Measurements from ENCODE around the gene WHRN.

WHRN gene

GRCh38 chr9:114505187-114506081 is at the start of gene WHRN:
WHRN (minus strand) TSS chr9:114505473; CDS start chr9:114504801, 672 bp downstream.
- Mint-ChIP-seq H3K27ac (peak within 1 kb of the TSS; percentile 78), H3K36me3 (ENCODE audit: low read depth) (no peaks in the 10 kb centered on the region), H3K27me3 (ENCODE audit: low read depth) (peaks cover 75% of the 10 kb centered on the region), H3K4me1 (ENCODE audit: low read depth) (peaks cover 13% of the 10 kb centered on the region), H3K9me3 (no peaks in the 10 kb centered on the region), H3K4me3 (peak within 1 kb of the TSS; percentile 80)

- H3K4me3 Mint-ChIP-seq = no peak overlapping the region
- H3K4me1 Mint-ChIP-seq (ENCODE audit: low read depth) = no peaks in the 10 kb centered on the region
- H3K27ac Mint-ChIP-seq = no peak overlapping the region
- peaks cover 22% of the 10 kb centered on the region for H3K27me3 Mint-ChIP-seq (ENCODE audit: low read depth)
- no peaks in the 10 kb centered on the region for H3K36me3 Mint-ChIP-seq (ENCODE audit: low read depth)
- no peaks in the 10 kb centered on the region for H3K9me3 Mint-ChIP-seq
Measured at GRCh38 chr9:114553202-114553601, 47.9 kb upstream of the WHRN start.

- H3K27ac Mint-ChIP-seq = no peak overlapping the region
- H3K9me3 Mint-ChIP-seq = no peaks in the 10 kb centered on the region
- no peak overlapping the region for H3K4me3 Mint-ChIP-seq
- no peaks in the 10 kb centered on the region for H3K4me1 Mint-ChIP-seq (ENCODE audit: low read depth)
- H3K36me3 Mint-ChIP-seq (ENCODE audit: low read depth) = no peaks in the 10 kb centered on the region
- peaks cover 22% of the 10 kb centered on the region for H3K27me3 Mint-ChIP-seq (ENCODE audit: low read depth)
Measured at GRCh38 chr9:114552706-114553105, 47.4 kb upstream of the WHRN start.

GRCh38 chr9:114551750-114552685 is 46.7 kb upstream of the WHRN start:
- no peak overlapping the region for H3K4me3 Mint-ChIP-seq
- H3K27me3 Mint-ChIP-seq (ENCODE audit: low read depth) = peaks cover 28% of the 10 kb centered on the region
- H3K36me3 Mint-ChIP-seq (ENCODE audit: low read depth) = no peaks in the 10 kb centered on the region
- no peaks in the 10 kb centered on the region for H3K9me3 Mint-ChIP-seq
- H3K27ac Mint-ChIP-seq = no peak overlapping the region
- H3K4me1 Mint-ChIP-seq (ENCODE audit: low read depth) = no peaks in the 10 kb centered on the region

DNA sequence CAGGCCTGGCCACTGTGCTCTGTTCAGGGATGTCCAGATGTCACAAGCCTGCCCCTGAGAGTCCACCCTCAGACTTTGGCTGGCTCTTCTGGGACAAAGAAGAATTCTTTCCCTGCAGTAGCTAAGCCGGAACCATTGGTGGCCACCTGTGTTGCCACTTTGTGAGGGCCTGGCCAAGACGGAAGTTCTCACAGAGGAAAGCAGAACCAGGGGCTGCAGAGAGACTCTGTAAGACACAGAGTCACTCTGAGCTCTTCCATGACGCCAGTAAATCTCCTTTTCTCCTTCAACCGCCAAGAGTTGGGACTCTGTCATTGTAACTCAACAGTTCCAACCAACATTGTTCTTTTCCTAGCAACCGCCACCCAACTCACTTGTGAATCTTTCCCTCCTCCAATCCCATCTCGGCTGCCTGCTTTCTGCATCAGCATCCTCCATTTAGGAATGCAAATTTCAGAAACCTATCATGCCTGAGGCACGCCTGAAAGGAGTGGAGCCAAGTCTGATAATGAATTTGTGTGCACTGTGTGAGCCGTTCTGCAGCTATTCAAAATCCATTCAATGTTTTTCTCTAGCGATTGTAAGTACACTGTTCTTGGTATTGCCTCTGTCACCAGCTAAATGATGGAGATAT is 44.5 kb upstream of the WHRN start:
- H3K27me3 Mint-ChIP-seq (ENCODE audit: low read depth) = peaks cover 40% of the 10 kb centered on the region
- no peaks in the 10 kb centered on the region for H3K4me1 Mint-ChIP-seq (ENCODE audit: low read depth)
- no peaks in the 10 kb centered on the region for H3K9me3 Mint-ChIP-seq
- H3K36me3 Mint-ChIP-seq (ENCODE audit: low read depth) = no peaks in the 10 kb centered on the region
- H3K4me3 Mint-ChIP-seq = no peak overlapping the region
- H3K27ac Mint-ChIP-seq = no peak overlapping the region

DNA sequence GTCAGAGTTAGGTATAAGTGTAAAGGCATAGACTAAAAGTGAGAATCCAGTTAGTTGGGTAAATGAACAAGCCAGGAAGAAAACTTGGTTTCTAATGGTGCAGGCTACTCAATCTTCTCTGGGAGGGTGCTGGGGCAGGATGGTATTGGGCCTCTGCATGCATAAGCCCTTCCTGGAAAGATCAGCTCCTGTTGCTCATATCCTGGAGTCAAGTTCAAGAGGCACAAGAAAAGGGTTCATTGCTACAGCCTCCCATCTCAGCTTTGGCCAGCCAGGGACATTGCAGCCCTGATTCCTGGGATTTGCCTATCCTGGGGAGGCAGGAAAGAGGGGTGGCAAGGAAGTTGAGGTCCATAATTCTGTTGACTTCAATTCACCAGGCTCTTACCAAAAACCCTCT is 41.6 kb upstream of the WHRN start:
- Mint-ChIP-seq H3K27me3 (ENCODE audit: low read depth) (peaks cover 45% of the 10 kb centered on the region), H3K27ac (no peak overlapping the region), H3K4me3 (no peak overlapping the region), H3K4me1 (ENCODE audit: low read depth) (no peaks in the 10 kb centered on the region), H3K9me3 (no peaks in the 10 kb centered on the region), H3K36me3 (ENCODE audit: low read depth) (no peaks in the 10 kb centered on the region)

- Mint-ChIP-seq H3K4me1 (ENCODE audit: low read depth) (no peaks in the 10 kb centered on the region), H3K36me3 (ENCODE audit: low read depth) (no peaks in the 10 kb centered on the region), H3K27ac (no peak overlapping the region), H3K9me3 (no peaks in the 10 kb centered on the region), H3K27me3 (ENCODE audit: low read depth) (peaks cover 46% of the 10 kb centered on the region), H3K4me3 (no peak overlapping the region)
Measured at GRCh38 chr9:114545055-114545454, 39.8 kb upstream of the WHRN start.

- Mint-ChIP-seq H3K4me3 (no peak overlapping the region), H3K36me3 (ENCODE audit: low read depth) (no peaks in the 10 kb centered on the region), H3K27ac (no peak overlapping the region), H3K27me3 (ENCODE audit: low read depth) (peaks cover 40% of the 10 kb centered on the region), H3K9me3 (no peaks in the 10 kb centered on the region), H3K4me1 (ENCODE audit: low read depth) (no peaks in the 10 kb centered on the region)
Measured at GRCh38 chr9:114539701-114540380, 34.6 kb upstream of the WHRN start.

- Mint-ChIP-seq H3K27ac (no peak overlapping the region), H3K27me3 (ENCODE audit: low read depth) (peaks cover 41% of the 10 kb centered on the region), H3K4me1 (ENCODE audit: low read depth) (no peaks in the 10 kb centered on the region), H3K4me3 (no peak overlapping the region), H3K9me3 (no peaks in the 10 kb centered on the region), H3K36me3 (ENCODE audit: low read depth) (no peaks in the 10 kb centered on the region)
Measured at GRCh38 chr9:114538241-114538640, 33.0 kb upstream of the WHRN start.

- Mint-ChIP-seq H3K4me1 (ENCODE audit: low read depth) (no peaks in the 10 kb centered on the region), H3K9me3 (no peaks in the 10 kb centered on the region), H3K4me3 (no peak overlapping the region), H3K27ac (no peak overlapping the region), H3K36me3 (ENCODE audit: low read depth) (no peaks in the 10 kb centered on the region), H3K27me3 (ENCODE audit: low read depth) (peaks cover 30% of the 10 kb centered on the region)
Measured at GRCh38 chr9:114532561-114533237, 27.4 kb upstream of the WHRN start.

DNA sequence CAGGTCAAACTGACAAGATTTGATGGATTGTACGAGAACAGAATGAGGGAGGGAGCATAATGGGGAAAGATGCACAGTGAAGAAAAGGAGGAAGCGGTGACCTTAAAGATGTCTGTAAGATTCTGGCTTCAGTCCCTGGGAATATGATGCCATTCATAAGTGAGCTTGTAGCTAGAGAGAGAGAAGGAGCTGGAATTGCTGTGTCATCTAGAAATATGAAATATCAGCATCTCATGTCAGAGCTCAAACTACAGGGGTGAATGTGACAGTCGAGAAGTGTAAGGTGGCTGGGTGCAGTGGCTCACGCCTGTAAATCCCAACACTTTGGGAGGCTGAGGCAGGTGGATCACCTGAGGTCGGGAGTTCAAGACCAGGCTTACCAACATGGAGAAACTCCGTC is 24.0 kb upstream of the WHRN start:
- no peaks in the 10 kb centered on the region for H3K9me3 Mint-ChIP-seq
- no peaks in the 10 kb centered on the region for H3K36me3 Mint-ChIP-seq (ENCODE audit: low read depth)
- H3K4me3 Mint-ChIP-seq = no peak overlapping the region
- peaks cover 24% of the 10 kb centered on the region for H3K27me3 Mint-ChIP-seq (ENCODE audit: low read depth)
- no peak overlapping the region for H3K27ac Mint-ChIP-seq
- no peaks in the 10 kb centered on the region for H3K4me1 Mint-ChIP-seq (ENCODE audit: low read depth)

DNA sequence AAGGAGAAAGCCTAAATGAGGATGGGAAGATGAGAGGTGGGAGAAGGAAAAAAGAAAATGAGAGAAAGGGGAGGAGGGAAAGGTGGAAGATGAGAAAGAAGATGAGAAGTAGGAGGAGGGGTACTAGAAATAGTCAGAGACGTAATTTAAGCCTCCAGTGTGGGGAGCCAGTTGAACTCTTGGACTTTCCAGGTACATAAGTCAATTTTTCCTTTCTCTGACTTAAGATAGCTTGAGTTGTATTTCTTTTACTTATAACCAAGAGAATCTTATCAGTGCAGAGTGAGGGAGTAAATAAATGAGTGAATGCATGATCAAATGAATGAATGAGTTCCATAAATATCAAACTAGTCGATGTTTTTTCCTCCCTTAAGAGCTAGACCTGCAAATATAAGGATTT is 21.5 kb upstream of the WHRN start:
- Mint-ChIP-seq H3K9me3 (no peaks in the 10 kb centered on the region), H3K36me3 (ENCODE audit: low read depth) (no peaks in the 10 kb centered on the region), H3K27me3 (ENCODE audit: low read depth) (peaks cover 24% of the 10 kb centered on the region), H3K4me3 (no peak overlapping the region), H3K27ac (no peak overlapping the region), H3K4me1 (ENCODE audit: low read depth) (no peaks in the 10 kb centered on the region)

DNA sequence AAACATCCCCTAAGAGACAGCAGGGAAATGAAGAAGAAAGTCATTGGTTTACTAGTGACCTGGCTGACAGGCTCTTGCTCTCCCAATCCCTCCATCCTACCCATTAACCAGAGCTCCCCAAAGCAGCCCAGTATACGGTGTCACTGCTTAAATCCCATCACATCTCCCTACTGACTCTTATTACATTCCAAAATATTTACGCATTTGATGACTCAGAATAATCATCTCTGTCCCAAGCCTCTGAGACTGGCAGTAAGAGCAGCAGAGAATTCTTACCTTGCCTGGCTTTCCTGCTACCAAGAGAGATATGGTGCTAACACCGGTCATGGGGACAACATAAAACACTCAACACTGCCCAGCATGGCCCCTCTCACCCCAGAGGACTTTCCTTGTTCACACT is 20.2 kb upstream of the WHRN start:
- H3K27ac Mint-ChIP-seq = no peak overlapping the region
- H3K4me1 Mint-ChIP-seq (ENCODE audit: low read depth) = no peaks in the 10 kb centered on the region
- no peaks in the 10 kb centered on the region for H3K36me3 Mint-ChIP-seq (ENCODE audit: low read depth)
- peaks cover 26% of the 10 kb centered on the region for H3K27me3 Mint-ChIP-seq (ENCODE audit: low read depth)
- H3K4me3 Mint-ChIP-seq = no peak overlapping the region
- no peaks in the 10 kb centered on the region for H3K9me3 Mint-ChIP-seq

All from T-helper 1 cell treated with Interleukin-12 subunit alpha and Interleukin-12 subunit beta and Interleukin-4 antibody, amounts not matched to agents 30 μg/mL and 1 μg/mL, for 36 hours (primary cell).